Thymus (tissue), 14 donors: Measurements from ENCODE around the gene SEBOX. TPM values are rescaled to one million over a fixed set of nuclear protein-coding genes. Genes with fewer than 3 reads are reported as not detected.

ENCODE experiments used
- DNase-seq, 9 donors: peaks; one replicate each; pipeline ENCODE4 v3.0.0-alpha.2; 2013; ENCODE audit warnings: low spot score in 9 of 9, low read depth in 6 of 9, missing footprints in 1 of 9
- H3K27ac ChIP-seq, 2 donors: one replicate each; pipeline ENCODE4 v1.5.1; 2013; ENCODE audit warnings: control low read depth in 1 of 2, low read depth in 1 of 2, low read length in 1 of 2, mild to moderate bottlenecking in 1 of 2, moderate library complexity in 1 of 2
- H3K27me3 ChIP-seq, 2 donors: one replicate each; pipeline ENCODE4 v1.5.1; 2013; ENCODE audit warnings: low read length in 1 of 2; ENCODE audit not compliant: control insufficient read depth in 2 of 2, insufficient read depth in 1 of 2
- H3K36me3 ChIP-seq, 2 donors: one replicate each; pipeline ENCODE4 v1.5.1; 2013; ENCODE audit warnings: low read length in 1 of 2, mild to moderate bottlenecking in 1 of 2, moderate library complexity in 1 of 2; ENCODE audit not compliant: control insufficient read depth in 2 of 2, insufficient read depth in 2 of 2
- H3K4me1 ChIP-seq, 2 donors: one replicate each; pipeline ENCODE4 v1.5.1; 2013; ENCODE audit warnings: low read length in 2 of 2; ENCODE audit not compliant: control insufficient read depth in 2 of 2, insufficient read depth in 2 of 2
- H3K4me3 ChIP-seq, 2 donors: one replicate each; pipeline ENCODE4 v1.5.1; 2013; ENCODE audit warnings: low read length in 2 of 2, control low read depth in 1 of 2, mild to moderate bottlenecking in 1 of 2
- H3K9me3 ChIP-seq, 2 donors: one replicate each; pipeline ENCODE4 v1.5.1; 2013; ENCODE audit warnings: low read length in 1 of 2, mild to moderate bottlenecking in 1 of 2; ENCODE audit not compliant: control insufficient read depth in 2 of 2, insufficient read depth in 1 of 2
- WGBS: extraction: QIAGEN DNeasy Blood & Tissue Kit; methylation state at CpG from one replicate; pipeline ENCODE4 v1.1.7; 2013; 5-methylcytosine and 5-hydroxymethylcytosine counted together
- long read RNA-seq, 10 donors: transcript quantifications; one replicate each; lab custom pipeline, GENCODE V29; 2026
- polyA plus RNA-seq: library from polyadenylated mRNA; stranded (reverse); fragments of 200-250 nt; gene quantifications from one replicate; pipeline ENCODE4 v1.2.3, GENCODE V29; 2013
- total RNA-seq: library from RNA; stranded (reverse); fragments of 120-200 nt; gene quantifications from one replicate; pipeline ENCODE4 v1.2.4, GENCODE V29; 2013
- donor health status: healthy.

SEBOX gene
- total RNA-seq (not detected), polyA plus RNA-seq (not detected)
- long read RNA-seq, donor 1 = 0 reads
- long read RNA-seq, donor 2 = 0 reads
- long read RNA-seq, donor 3 = 0 reads
- long read RNA-seq, donor 4 = 0 reads
- long read RNA-seq, donor 5 = 0 reads
- long read RNA-seq, donor 6 = 0 reads
- long read RNA-seq, donor 7 = 0 reads
- long read RNA-seq, donor 8 = 0 reads
- long read RNA-seq, donor 9 = 0 reads
- long read RNA-seq, donor 10 = 0 reads

- H3K27ac ChIP-seq = no peak within 1 kb of the TSS
- no peak within 1 kb of the TSS for H3K4me3 ChIP-seq
- 98% methylated on average over 13 of the region's 13 CpGs for WGBS
- no peaks in the 10 kb centered on the region for H3K4me1 ChIP-seq
- DNase-seq = no peak
- no peaks in the 10 kb centered on the region for H3K9me3 ChIP-seq
- H3K27me3 ChIP-seq = peaks cover 0 to under 1% of the 10 kb centered on the region in 2 donors
- H3K36me3 ChIP-seq = peaks cover 37 to 46% of the 10 kb centered on the region in 2 donors
Observed at GRCh38 chr17:28364665-28365363, at the start of gene SEBOX. Gene SEBOX (minus strand): TSS chr17:28365199. CDS start chr17:28365151, 48 bp downstream.

DNA sequence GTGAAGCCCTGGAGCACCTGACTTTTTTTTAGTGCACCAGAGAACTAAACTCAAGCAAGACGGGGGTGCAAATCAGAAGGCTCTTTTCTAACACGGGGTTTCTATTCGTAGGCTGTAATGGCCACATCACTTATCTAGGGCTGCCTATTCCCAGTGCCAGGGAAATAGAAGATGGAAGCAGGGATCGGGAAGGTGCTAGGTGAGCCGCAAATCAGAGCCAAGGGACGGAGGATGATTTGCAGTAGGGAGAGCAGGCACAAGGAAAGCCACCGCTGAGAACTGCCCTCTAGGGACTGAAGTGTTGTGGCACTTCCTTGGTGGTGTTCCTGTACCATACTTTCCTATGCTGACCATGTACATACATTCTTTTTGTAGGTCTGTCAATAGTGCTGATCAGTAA is 48.8 kb upstream of the SEBOX start:
- DNase-seq = no peak
- Histone ChIP-seq H3K36me3 (no peaks in the 10 kb centered on the region), H3K27me3 (peaks cover 0 to 4% of the 10 kb centered on the region in 2 donors), H3K4me1 (peaks cover 0 to 6% of the 10 kb centered on the region in 2 donors), H3K9me3 (no peaks in the 10 kb centered on the region), H3K27ac (no peak overlapping the region), H3K4me3 (no peak overlapping the region)
- WGBS = 85% methylated on average over 7 of the region's 7 CpGs

DNA sequence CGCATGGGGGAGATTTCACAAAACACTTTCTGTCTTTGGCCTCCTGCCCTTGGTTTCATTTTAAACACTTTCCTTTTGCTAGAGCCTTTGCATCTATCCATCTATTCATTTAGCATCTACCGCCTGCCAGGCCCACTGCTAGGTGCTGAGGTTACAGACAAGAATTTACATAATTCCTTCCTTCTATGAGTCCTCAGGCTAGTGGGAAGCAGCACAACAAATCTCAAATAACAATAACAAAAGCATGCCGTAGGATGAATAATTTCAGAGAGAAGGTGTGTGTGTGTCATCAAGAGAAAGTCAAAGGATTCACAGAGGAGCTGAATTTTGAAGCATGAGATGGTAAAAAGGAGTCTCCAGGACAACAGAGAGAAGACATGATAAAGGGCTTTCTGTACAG is 47.1 kb upstream of the SEBOX start:
- peaks cover 0 to 20% of the 10 kb centered on the region in 2 donors for H3K27me3 ChIP-seq
- no peak for DNase-seq
- H3K9me3 ChIP-seq = no peaks in the 10 kb centered on the region
- 96% methylated on average over 3 of the region's 3 CpGs for WGBS
- no peaks in the 10 kb centered on the region for H3K36me3 ChIP-seq
- H3K4me1 ChIP-seq = peaks cover 0 to 8% of the 10 kb centered on the region in 2 donors
- H3K27ac ChIP-seq = no peak overlapping the region
- no peak overlapping the region for H3K4me3 ChIP-seq

DNA sequence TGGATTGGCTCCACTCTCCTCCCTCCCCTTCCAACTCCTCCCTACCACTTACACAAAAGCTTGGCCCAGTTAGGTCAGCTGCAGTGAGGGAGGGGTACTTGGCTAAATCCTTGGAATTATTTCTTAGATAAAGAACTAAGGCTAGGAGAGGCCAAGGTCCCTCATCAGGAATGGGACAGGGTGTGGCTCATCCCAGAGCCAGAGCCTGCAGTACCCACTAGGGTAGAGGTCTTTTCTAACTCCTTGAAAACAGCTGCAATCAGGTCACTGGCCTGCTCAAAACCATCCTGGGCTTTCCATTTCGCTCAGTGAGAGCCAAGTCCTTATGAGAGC is 42.9 kb upstream of the SEBOX start:
- H3K27me3 ChIP-seq = peaks cover 8 to 50% of the 10 kb centered on the region in 2 donors
- H3K27ac ChIP-seq = no peak overlapping the region
- no peaks in the 10 kb centered on the region for H3K9me3 ChIP-seq
- H3K4me1 ChIP-seq = peaks cover 0 to 3% of the 10 kb centered on the region in 2 donors
- H3K4me3 ChIP-seq = no peak overlapping the region
- no peak for DNase-seq
- WGBS = 91% methylated on average over 1 of the region's 1 CpG
- H3K36me3 ChIP-seq = no peaks in the 10 kb centered on the region

- H3K4me1 ChIP-seq = peaks cover 0 to 3% of the 10 kb centered on the region in 2 donors
- peak in 2 of 9 donors; percentile 10 to 28 for DNase-seq
- no peak overlapping the region for H3K4me3 ChIP-seq
- H3K27ac ChIP-seq = no peak overlapping the region
- WGBS = 93% methylated on average over 5 of the region's 5 CpGs
- peaks cover 8 to 50% of the 10 kb centered on the region in 2 donors for H3K27me3 ChIP-seq
- no peaks in the 10 kb centered on the region for H3K9me3 ChIP-seq
- no peaks in the 10 kb centered on the region for H3K36me3 ChIP-seq
Observed at GRCh38 chr17:28407130-28407973, 42.4 kb upstream of the SEBOX start.

- no peaks in the 10 kb centered on the region for H3K9me3 ChIP-seq
- 50% methylated on average over 9 of the region's 9 CpGs for WGBS
- no peaks in the 10 kb centered on the region for H3K36me3 ChIP-seq
- peak overlapping the region in 1 of 2 donors; percentile 40 for H3K4me3 ChIP-seq
- H3K27ac ChIP-seq = no peak overlapping the region
- H3K27me3 ChIP-seq = peaks cover 8 to 50% of the 10 kb centered on the region in 2 donors
- no peak for DNase-seq
- H3K4me1 ChIP-seq = peaks cover 0 to 3% of the 10 kb centered on the region in 2 donors
Observed at GRCh38 chr17:28406473-28406814, 41.4 kb upstream of the SEBOX start.

GRCh38 chr17:28405632-28406472 is 40.9 kb upstream of the SEBOX start, which contains the start of gene SLC46A1:
Gene SLC46A1 (minus strand): TSS chr17:28406212. CDS start chr17:28406114, 98 bp downstream.
- WGBS = 2% methylated on average over 70 of the region's 70 CpGs
- peak in 1 of 9 donors; percentile 5 for DNase-seq
- Histone ChIP-seq H3K4me3 (peak within 1 kb of the TSS; percentile 29 to 40), H3K9me3 (no peaks in the 10 kb centered on the region), H3K27me3 (peaks cover 8 to 50% of the 10 kb centered on the region in 2 donors), H3K36me3 (no peaks in the 10 kb centered on the region), H3K4me1 (peaks cover 0 to 3% of the 10 kb centered on the region in 2 donors), H3K27ac (peak within 1 kb of the TSS in 1 of 2 donors; percentile 46)

DNA sequence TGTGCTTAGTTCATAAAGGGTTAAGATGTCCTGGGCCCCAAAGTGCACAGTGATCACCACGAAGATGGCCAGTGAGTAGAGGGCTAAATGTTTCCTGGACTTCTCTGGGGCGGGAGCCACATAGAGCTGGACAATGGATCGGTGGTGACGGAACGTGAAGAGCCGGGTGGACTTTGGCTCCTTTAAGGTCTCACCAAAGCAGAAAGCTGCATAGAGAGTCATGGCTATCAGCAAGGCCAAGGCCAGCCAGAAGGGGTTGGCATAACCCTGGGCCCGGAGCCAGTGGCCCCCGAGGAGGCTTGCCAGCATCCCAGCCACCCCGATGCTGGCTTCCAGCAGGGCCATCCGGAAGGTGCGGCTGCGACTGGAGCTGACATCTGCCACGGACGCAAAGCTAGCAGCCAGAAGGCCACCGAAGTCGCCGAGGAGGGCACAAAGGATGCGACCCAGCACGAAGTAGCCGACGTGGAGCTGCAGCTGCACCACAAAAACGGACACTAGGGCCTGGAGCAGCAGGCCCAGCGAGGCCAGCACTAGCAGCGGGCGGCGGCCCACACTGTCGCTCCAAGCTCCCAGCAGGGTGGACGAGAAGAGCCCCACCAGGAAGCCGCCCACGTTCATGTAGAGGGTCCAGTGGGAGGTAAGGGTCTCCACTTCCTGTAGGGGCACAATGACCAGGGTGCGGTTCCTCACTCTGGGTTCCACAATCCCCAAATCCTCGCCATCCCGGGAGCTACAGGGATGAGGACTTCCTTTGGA is 40.0 kb upstream of the SEBOX start:
- Histone ChIP-seq H3K36me3 (no peaks in the 10 kb centered on the region), H3K4me3 (peak overlapping the region in 1 of 2 donors; percentile 29), H3K27ac (no peak overlapping the region), H3K4me1 (peaks cover 0 to 3% of the 10 kb centered on the region in 2 donors), H3K27me3 (peaks cover 8 to 50% of the 10 kb centered on the region in 2 donors), H3K9me3 (no peaks in the 10 kb centered on the region)
- 90% methylated on average over 33 of the region's 33 CpGs for WGBS
- DNase-seq = no peak
